Measurements from ENCODE around the gene TESK2. TPM values are rescaled to one million over a fixed set of nuclear protein-coding genes. Genes with fewer than 3 reads are reported as not detected.

The TESK2 gene
- total RNA-seq: 2.2 and 2.3 TPM in 2 replicates

DNA sequence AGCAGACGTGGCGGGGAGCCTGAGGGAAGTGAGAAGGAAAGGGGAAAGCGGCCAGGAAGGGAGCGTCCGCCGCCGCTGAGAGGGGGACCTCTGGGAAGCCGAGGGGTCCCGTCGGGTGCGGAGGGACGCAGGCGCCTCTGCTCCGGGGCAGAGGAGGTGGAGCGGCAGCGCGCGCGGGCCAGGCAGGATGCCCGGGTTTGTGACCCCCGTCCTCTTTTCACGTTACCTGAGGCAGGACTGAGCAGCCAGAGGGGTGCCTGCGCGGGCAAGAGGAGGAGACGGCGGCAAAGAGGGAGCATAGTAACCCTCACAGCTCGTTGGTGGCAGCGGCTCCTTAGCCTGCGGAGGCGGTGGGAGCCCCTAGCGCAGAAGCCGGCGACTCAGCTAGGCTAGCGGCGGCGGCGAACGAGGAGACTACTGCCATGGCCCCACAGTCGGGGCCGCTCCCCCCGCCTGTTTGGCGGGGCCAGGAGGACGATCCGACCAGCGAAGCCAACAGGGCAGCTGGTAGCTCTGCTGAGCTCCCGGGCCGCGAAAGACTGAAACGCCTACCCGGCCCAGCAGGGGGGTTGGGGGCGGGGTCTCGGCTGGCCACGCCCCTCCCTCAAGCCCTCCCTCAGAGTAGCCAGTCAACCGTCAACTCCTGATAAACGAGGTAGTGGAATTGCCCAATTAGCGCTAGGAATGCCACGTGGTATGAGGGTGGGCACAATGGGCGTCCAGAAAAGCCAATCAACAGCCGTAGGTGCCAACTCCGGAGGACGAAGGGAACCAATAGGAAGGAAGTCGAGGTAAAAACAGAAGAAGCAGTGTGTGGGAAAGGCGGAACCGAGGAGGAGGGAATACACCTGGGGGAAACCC is at the start of gene TESK2:
Gene TESK2 (minus strand): TSS at position 538 of the 861 bp plus-strand sequence. CDS start 33,378 bp downstream, outside the sequence.

GRCh38 chr1:45521413-45522323 is 30.7 kb upstream of the TESK2 start, which contains the start of gene PRDX1:
Gene PRDX1, minus strand, starts transcription at chr1:45521884. Its CDS starts 2,841 bp downstream, at chr1:45519043.

DNA sequence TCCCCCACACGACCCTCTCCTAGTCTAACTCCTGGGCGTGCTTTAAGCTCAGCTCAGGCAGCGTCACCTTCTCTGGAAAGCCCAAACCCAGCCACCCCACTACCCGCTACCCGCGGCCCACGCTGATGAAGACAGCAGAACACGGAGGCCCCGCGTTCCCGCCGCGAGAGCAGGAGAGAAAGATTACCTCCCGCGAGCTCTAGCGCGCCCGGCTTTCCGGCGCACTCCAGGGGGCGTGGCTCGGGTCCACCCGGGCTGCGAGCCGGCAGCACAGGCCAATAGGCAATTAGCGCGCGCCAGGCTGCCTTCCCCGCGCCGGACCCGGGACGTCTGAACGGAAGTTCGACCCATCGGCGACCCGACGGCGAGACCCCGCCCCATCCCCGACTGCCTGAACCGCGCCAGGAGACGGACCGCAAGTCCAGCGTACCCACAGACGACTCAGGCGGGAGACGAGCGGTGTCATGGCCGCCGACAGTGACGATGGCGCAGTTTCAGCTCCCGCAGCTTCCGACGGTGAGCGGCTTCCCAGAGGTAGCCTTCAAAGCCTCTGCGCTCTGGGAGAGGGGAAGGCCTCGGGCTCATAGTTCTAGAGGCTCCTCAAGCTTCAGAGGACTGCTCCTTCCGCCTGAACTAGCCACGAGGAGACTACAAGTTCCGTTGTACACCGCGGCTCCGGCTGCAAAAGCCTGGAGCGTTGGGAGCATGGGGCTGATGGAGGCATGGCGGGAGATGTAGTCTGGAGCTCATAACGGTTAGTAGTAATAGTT is 151.0 kb downstream of the TESK2 start, which contains the start of the genes MUTYH and TOE1:
Gene MUTYH (minus strand): TSS at position 652 of the 770 bp plus-strand sequence. CDS start 5,935 bp downstream, outside the sequence.
Gene TOE1 (plus strand): TSS at position 382 of the 770 bp plus-strand sequence. CDS start 83 bp downstream, at position 465.

DNA sequence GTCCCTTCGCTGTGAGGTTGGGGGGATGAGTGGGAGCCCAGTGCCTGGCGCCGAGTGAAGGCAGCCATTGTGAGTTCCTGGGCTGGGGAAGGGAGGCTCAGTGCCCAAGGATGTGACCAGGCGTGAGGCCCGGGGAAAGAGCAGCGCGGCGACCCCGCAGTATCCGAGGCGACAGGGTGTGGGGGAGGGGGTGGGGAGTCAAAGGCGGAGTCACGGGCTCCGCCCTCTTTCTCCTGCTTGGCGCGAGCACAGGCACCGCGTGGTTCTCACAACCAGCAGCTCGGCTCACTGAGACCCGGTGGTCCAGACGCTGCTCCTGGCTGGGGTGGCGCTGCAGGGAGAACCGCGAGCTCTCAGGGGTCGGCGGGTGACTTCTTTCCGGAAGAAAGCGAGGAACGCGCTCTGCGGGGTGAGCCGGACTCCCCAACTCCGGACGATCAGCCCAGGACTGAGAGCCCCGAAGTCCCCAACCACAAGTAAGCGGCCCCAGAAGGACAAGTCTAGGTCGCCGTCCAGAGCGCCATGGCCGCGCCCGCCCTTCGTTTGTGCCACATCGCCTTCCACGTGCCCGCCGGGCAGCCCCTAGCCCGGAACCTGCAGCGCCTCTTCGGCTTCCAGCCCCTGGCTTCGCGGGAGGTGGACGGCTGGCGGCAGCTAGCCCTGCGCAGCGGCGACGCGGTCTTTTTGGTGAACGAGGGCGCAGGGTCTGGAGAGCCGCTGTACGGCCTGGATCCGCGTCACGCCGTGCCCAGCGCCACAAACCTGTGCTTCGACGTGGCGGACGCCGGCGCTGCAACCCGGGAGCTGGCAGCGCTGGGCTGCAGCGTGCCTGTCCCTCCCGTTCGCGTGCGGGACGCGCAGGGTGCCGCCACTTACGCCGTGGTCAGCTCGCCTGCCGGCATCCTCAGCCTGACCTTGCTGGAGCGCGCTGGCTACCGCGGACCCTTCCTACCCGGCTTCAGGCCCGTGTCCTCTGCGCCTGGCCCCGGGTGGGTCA is 164.0 kb downstream of the TESK2 start, which contains the start of gene HPDL:
Gene HPDL (plus strand): TSS at position 269 of the 997 bp plus-strand sequence. CDS start 254 bp downstream, at position 523.

Other genes starting within 250 kb of the TESK2 start
- 0.12 and 2.8 TPM in 2 replicates for gene HPDL, start 164.3 kb downstream of the TESK2 start, total RNA-seq
- gene TOE1, start 151.0 kb downstream of the TESK2 start, total RNA-seq: 5.0 and 7.5 TPM in 2 replicates
- gene MUTYH, start 150.7 kb downstream of the TESK2 start, total RNA-seq: 9.7 and 14.9 TPM in 2 replicates
- gene CCDC163, start 8.9 kb upstream of the TESK2 start, total RNA-seq: 1.1 and 2.2 TPM in 2 replicates
- gene MMACHC, start 9.1 kb upstream of the TESK2 start, total RNA-seq: 2.4 and 6.8 TPM in 2 replicates
- gene PRDX1, start 30.7 kb upstream of the TESK2 start, total RNA-seq: 318 and 441 TPM in 2 replicates
- gene AKR1A1, start 59.7 kb upstream of the TESK2 start, total RNA-seq: 75.2 and 103 TPM in 2 replicates
- 22.8 and 37.2 TPM in 2 replicates for gene NASP, start 92.9 kb upstream of the TESK2 start, total RNA-seq
- 0.51 and 1.2 TPM in 2 replicates for gene CCDC17, start 132.9 kb upstream of the TESK2 start, total RNA-seq
- 39.9 and 44.5 TPM in 2 replicates for gene GPBP1L1, start 195.4 kb upstream of the TESK2 start, total RNA-seq
- gene TMEM69, start 197.0 kb upstream of the TESK2 start, total RNA-seq: 26.5 and 28.1 TPM in 2 replicates

Data from pericardium fibroblast (primary cell).